PC-3 (cell line): ENCODE measurements around the gene SPG11.

ENCODE experiments used
- CTCF ChIP-seq: fragments of 300-600 bp; sonication (generic); conservative IDR thresholded peaks from 2 replicates; pipeline ENCODE4 v1.5.1; 2017; ENCODE audit warnings: antibody characterized with exemption, low read depth, mild to moderate bottlenecking, low read length
- EZH2phosphoT487 ChIP-seq: fragments of 300-600 bp; sonication (generic); IDR thresholded peaks from 2 replicates; pipeline ENCODE4 v1.6.1; 2018; ENCODE audit warnings: mild to moderate bottlenecking, antibody characterized with exemption, low read length, borderline replicate concordance

DNA sequence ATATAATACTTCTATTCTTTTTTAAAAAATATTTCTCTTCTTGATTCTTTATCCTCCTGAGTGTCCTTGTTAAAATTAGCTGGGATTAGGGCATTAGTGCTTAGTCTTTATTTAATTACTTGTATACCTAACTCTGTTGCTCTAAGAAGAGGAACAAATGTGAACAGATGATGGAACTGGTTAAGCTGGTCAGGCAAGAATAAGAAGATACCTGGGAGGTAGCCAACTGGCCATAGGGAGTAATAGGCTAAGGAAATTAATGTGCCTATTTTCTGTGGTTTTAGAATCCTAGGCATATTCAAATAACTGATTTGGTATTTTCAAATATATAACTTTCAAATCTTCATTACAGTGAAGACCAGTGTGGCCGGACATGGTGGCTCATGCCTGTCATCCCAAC, 72.1 kb downstream of the SPG11 start:
- TF ChIP-seq EZH2phosphoT487: no peak
- no peak for TF ChIP-seq CTCF
